Ecto neural progenitor cell (in vitro differentiated cells): ENCODE data around the gene PKD2.

Experiments used
- DNase-seq: peaks from one replicate; pipeline ENCODE4 v3.0.0-alpha.2; 2018; ENCODE audit warnings: low spot score

PKD2 gene

DNA sequence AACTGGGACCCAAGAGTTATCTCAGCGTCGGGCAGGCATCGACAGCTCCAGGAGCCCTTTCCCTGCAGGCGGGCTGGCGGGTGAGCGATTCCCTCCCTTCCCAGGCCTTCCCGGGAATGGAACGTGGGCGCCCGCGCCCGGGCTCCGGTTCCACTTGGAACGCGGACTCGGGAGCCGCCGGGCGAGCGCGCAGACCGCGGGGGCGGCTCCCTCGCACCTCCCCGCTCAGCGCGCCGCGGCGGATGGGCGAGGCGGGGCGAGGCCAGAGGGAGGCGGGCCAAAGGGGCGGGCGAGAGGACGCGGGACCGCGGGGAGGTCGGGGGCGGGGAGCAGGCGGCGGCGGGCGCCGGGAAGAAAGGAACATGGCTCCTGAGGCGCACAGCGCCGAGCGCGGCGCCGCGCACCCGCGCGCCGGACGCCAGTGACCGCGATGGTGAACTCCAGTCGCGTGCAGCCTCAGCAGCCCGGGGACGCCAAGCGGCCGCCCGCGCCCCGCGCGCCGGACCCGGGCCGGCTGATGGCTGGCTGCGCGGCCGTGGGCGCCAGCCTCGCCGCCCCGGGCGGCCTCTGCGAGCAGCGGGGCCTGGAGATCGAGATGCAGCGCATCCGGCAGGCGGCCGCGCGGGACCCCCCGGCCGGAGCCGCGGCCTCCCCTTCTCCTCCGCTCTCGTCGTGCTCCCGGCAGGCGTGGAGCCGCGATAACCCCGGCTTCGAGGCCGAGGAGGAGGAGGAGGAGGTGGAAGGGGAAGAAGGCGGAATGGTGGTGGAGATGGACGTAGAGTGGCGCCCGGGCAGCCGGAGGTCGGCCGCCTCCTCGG, at the start of gene PKD2:
Gene PKD2, plus strand, starts transcription at position 332 of the 818 bp plus-strand sequence. Its CDS starts 99 bp downstream, at position 431.
- peak; percentile 88 for DNase-seq

GRCh38 chr4:87961993-87962392, 45.4 kb upstream of the PKD2 start:
- no peak for DNase-seq

DNA sequence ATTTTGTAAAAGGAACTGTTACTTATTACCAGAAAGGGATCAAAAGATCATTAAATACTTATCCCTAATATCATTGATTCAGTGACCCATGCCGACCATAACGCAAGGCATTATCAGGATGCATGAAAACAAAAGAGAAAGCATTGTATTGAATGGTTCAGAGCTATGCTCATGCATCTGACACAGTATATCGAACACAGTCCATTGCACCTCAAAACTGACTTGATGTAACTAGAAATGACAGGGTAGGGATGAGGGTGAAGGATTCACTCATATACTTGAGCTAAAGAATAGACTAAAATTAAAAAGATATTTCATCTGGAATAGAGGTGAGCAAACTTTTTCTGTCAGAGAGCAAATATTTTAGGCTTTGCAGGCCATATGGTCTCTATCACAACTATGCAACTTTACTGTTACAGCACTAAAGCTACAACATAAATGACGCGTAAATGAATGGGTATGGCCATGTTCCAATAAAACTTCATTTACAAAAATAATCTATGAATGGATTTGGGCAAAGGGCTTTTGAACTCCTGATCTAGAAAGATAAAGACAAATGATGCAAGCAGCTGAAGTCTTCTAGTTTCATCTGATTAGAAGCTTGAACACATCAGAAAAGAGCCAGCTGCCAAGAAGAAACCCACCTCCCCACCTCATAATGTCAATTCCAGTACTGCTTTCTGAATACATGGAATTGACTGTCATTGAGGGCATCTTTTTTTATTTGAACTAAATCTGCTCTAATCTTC, 44.9 kb upstream of the PKD2 start:
- no peak for DNase-seq

DNA sequence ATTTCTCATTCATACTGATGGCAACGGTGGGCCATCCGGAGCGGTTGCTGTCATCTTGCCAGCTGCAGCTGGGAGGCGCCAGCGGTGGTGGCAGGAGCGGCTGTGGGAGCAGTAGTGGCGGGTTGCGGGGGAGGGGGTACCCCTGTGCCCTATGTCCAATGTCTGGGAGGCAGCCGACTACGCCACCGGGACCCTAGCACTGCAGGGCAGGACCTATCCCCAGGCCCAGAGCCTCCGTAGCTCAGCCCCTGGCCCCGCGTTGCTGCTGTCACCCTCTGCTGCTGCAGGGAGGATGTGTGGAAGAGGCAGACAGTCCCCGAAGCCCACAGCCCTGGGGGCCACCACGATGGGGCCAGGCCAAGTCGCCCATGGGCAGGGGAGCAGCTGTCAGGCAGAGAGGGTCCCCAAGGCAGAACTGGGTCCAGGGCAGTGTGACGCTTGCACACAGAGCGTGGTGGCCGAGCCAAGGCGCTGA, 41.9 kb upstream of the PKD2 start:
- DNase-seq: no peak

DNA sequence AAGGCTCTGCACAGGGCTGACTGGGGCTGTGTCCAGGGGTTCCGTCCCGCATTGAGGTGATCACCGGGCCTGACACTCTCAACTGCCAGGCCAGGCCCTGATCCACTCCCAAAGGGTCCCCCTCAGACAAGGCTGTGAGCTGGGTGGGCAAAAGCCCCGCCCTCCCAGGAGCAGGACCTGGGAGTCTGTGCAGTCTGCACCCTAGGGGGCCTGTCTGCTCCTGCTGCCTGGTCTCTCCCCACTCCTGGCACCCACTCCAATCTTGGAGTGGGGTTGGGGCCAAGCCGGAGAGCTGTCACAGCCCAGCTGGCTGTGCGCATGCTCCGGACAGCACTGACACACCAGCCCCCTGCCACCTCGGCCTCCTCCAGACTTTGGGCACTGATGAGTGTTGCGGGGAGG, 41.3 kb upstream of the PKD2 start:
- DNase-seq: no peak

DNA sequence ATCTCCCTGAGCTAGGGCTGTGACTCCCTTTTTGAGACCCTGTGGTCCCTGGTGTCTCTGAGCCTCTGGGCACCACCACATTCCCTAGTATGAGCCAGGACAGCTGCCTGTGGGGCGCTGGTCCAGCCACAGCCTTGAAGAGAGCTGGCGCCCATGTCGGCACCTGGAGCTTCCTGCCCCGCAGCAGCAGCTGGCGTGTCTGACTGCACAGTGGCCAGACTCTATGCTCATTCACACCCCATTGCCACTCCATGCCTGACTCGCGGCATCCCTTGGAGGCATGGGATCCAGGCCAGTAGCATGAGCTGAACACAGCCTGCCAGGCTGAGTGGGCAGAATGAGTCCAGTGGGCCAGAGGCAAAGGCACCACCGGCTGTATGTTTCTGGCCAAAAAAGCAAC, 40.2 kb upstream of the PKD2 start:
- DNase-seq: no peak

DNA sequence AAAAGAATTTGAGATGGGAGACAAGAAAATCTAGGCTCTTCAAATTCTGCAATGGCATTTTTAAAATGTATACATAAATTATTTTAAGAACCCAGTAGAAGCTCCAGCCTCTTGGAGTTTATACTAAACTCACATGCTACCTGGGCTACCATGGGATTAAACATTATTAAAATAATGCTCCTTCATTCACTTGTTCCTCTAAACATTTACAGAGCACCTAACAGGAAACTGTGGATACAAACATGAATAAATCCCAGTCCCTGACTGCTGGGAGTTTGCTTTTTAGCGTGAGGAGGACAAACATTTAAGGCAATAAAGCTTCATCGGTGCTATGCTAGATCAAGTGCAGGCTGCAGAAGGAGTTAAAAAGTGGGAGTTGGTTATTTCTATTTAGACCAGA, 37.3 kb upstream of the PKD2 start:
- DNase-seq: no peak

- DNase-seq: no peak
These were observed 35.6 kb upstream of the PKD2 start for GRCh38 chr4:87971866-87972265.

DNA sequence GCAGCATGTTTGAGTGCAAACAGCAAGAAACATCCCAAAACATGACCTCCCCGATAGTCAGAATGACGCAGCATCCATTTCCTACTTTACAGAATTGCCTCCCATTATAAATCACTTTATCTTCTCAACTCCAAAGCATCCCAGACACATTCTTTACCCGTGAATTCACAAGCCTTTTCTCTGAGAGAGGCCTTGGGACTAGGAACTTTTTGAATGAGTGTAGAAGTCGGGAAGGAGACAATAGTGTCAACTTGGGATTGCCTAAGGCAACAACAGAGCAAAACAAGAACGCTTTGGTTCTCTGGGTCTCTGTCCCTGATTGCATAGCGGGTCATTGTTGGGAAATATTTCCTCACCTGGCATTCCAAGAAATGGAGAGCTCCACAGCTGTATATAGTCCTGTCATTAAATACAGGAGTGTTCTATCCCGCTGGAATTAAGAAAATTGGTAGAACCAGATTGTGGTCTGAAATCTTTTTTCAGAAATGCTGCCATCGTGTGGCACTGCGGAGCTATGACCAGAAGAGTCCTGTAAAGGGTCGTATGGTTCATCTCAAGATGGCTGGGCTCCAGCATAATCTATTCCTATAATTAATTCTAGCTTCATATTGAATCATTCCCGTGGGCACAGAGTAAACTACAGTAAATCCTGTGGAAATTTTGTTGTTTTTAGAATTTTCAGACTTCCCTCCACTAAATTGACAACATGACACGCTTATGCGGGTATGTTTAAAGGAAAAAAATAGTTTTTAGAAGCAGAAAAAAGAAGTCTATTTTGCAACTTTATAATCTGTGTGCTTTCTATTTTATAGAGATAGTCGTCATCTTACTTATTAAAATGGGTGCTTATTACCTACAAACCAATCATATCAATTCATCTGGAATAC, 33.9 kb upstream of the PKD2 start:
- no peak for DNase-seq

DNA sequence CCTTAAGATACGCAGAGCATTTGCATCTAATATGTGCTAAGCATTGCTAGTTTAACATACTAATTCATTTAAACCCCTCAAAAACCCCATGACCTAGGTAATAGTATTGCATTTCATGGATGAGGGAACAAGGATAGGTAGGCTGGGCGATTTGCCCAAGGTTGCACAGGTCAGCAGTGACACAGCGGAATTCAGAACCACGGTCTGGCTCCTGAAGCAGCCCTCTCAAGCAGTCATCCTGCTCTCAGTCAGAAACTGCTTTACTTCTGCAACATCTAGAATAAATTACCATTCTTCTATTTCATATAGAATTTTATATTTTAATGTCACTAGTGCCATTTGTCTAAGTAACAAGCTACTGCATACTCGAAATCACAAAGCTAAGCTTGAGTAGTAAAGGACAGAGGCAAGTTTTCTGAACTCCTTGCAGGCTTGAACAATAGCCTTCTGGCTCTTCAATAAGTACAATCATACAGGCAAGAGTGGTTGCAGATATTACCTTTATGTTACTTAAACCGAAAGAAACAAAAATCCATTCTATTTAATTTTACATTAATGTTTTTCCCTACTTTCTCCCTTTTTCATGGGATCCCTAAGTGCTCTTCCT, 32.5 kb upstream of the PKD2 start:
- DNase-seq: no peak

DNA sequence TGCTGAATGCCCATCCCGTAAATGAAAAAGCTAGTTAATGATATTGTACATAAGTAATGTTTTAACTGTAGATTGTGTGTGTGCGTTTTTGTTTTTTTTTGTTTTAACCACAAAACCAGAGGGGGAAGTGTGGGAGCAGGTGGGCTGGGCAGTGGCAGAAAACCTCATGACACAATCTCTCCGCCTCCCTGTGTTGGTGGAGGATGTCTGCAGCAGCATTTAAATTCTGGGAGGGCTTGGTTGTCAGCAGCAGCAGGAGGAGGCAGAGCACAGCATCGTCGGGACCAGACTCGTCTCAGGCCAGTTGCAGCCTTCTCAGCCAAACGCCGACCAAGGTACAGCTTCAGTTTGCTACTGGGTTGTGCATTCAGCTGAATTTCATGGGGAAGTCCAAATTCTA, 32.0 kb upstream of the PKD2 start, which contains the start of gene SPP1:
Gene SPP1, plus strand, starts transcription at position 249 of the 400 bp plus-strand sequence. CDS start 1,182 bp downstream, outside the sequence.
- DNase-seq: peak; percentile 74

- no peak for DNase-seq
These were observed 29.7 kb upstream of the PKD2 start for GRCh38 chr4:87977521-87978278.

GRCh38 chr4:87978681-87979080, 28.8 kb upstream of the PKD2 start:
- DNase-seq: no peak

GRCh38 chr4:87979810-87980209, 27.6 kb upstream of the PKD2 start:
- no peak for DNase-seq

DNA sequence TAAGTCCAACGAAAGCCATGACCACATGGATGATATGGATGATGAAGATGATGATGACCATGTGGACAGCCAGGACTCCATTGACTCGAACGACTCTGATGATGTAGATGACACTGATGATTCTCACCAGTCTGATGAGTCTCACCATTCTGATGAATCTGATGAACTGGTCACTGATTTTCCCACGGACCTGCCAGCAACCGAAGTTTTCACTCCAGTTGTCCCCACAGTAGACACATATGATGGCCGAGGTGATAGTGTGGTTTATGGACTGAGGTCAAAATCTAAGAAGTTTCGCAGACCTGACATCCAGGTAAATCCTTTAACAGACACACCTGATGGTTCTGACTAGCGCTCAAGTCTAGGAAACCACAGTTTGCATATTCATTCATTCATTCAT, 25.9 kb upstream of the PKD2 start:
- DNase-seq: no peak

- no peak for DNase-seq
These were observed 25.4 kb upstream of the PKD2 start for GRCh38 chr4:87982036-87982435.

- DNase-seq: no peak
These were observed 24.9 kb upstream of the PKD2 start for GRCh38 chr4:87982446-87983010.

GRCh38 chr4:87983996-87984395, 23.4 kb upstream of the PKD2 start:
- DNase-seq: no peak

DNA sequence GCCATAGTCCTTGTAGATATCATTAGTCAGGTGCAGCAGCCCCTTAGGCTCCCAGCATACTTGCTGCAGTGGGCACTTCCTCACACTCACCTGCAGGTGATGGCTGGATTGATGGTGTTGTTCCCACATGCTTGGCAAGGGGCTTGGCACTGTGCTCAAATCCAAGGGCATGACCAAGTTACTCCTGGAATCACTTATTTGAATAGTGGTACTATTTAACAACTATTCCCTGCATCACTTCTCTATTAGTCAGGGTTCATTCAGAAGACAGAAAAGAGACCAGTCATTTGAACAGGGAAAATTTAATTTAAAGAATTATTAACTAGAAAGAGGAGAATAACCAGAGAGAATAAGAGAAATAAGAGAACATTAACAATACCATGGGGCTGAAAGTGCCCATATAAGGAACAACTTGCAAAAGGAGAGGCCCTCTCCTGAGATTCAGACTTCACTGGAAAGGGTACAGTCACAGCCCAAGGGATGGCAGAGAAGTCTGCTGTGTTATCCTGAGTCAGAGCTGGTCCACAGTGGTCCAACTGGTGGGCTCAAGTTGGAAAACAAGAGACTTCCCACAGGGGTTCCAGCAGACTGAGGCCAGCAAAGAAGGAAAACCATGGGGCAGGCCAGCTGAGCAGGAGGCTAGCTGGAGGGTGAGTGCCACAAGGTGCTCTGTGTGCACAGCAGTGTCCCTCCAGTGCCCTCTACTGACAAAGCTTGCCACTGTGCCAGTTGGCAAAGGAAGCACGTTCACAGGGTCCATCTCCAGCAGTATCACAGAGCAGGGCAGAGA, 22.1 kb upstream of the PKD2 start:
- DNase-seq: peak; percentile 55

GRCh38 chr4:87985887-87986200, 21.6 kb upstream of the PKD2 start:
- no peak for DNase-seq
